IgD-negative memory B cell (primary cell): ENCODE measurements around the gene NDFIP1. TPM values are rescaled to one million over a fixed set of nuclear protein-coding genes. Genes with fewer than 3 reads are reported as not detected.

Experiments
- H3K27ac Mint-ChIP-seq, 3 donors: one replicate each; pipeline ENCODE4 v1.8.0; 2020 to 2022; ENCODE audit warnings: mild to moderate bottlenecking in 3 of 3, mixed read lengths in 3 of 3, moderate library complexity in 1 of 3
- H3K27me3 Mint-ChIP-seq: one replicate; pipeline ENCODE4 v1.8.0; 2021; ENCODE audit warnings: mixed read lengths
- H3K36me3 Mint-ChIP-seq: one replicate; pipeline ENCODE4 v1.8.0; 2020; ENCODE audit warnings: mild to moderate bottlenecking, mixed read lengths
- H3K4me1 Mint-ChIP-seq, 3 donors: one replicate each; pipeline ENCODE4 v1.8.0; 2020 to 2022; ENCODE audit warnings: mixed read lengths in 3 of 3, mild to moderate bottlenecking in 1 of 3
- H3K4me3 Mint-ChIP-seq, 4 donors: one replicate each; pipeline ENCODE4 v1.8.0; 2020 to 2022; ENCODE audit warnings: mild to moderate bottlenecking in 4 of 4, mixed read lengths in 4 of 4, moderate library complexity in 3 of 4
- H3K9me3 Mint-ChIP-seq, 3 donors: one replicate each; pipeline ENCODE4 v1.8.0; 2020 to 2021; ENCODE audit warnings: mixed read lengths in 3 of 3, mild to moderate bottlenecking in 1 of 3
- polyA plus RNA-seq: library from polyadenylated mRNA; unstranded; fragments of 300-500 nt; fragmentation: Illumina TruSeq; gene quantifications from one replicate; pipeline ENCODE4 v1.2.3, GENCODE V29; 2021

NDFIP1 gene
- polyA plus RNA-seq, 1 donor from 2014 or later, result 21.6 TPM

GRCh38 chr5:142102980-142103740 lies 5.4 kb upstream of the NDFIP1 start:
- H3K27ac Mint-ChIP-seq, result no peak overlapping the region
- peaks cover 1 to 3% (median 3%) of the 10 kb centered on the region in 3 donors for H3K4me1 Mint-ChIP-seq
- H3K36me3 Mint-ChIP-seq, result no peaks in the 10 kb centered on the region
- peaks cover 4% of the 10 kb centered on the region for H3K27me3 Mint-ChIP-seq
- H3K4me3 Mint-ChIP-seq, result no peak overlapping the region
- H3K9me3 Mint-ChIP-seq, result peaks cover 0 to 2% (median 0%) of the 10 kb centered on the region in 3 donors

GRCh38 chr5:142104491-142104890 lies 4.1 kb upstream of the NDFIP1 start:
- H3K4me3 Mint-ChIP-seq, result no peak overlapping the region
- peaks cover 5 to 8% (median 6%) of the 10 kb centered on the region in 3 donors for H3K4me1 Mint-ChIP-seq
- no peaks in the 10 kb centered on the region for H3K36me3 Mint-ChIP-seq
- peaks cover 4% of the 10 kb centered on the region for H3K27me3 Mint-ChIP-seq
- peak overlapping the region in 1 of 3 donors; percentile 86 for H3K27ac Mint-ChIP-seq
- H3K9me3 Mint-ChIP-seq, result peaks cover 0 to 2% (median 0%) of the 10 kb centered on the region in 3 donors

- H3K27me3 Mint-ChIP-seq, result peaks cover 1% of the 10 kb centered on the region
- H3K4me1 Mint-ChIP-seq, result peaks cover 18 to 22% (median 19%) of the 10 kb centered on the region in 3 donors
- peaks cover 0 to 2% (median 0%) of the 10 kb centered on the region in 3 donors for H3K9me3 Mint-ChIP-seq
- H3K4me3 Mint-ChIP-seq, result no peak overlapping the region
- H3K36me3 Mint-ChIP-seq, result no peaks in the 10 kb centered on the region
- no peak overlapping the region for H3K27ac Mint-ChIP-seq
Measured at GRCh38 chr5:142106061-142106460, 2.5 kb upstream of the NDFIP1 start.

GRCh38 chr5:142107036-142107735 lies 1.4 kb upstream of the NDFIP1 start:
- peak overlapping the region in 1 of 3 donors; percentile 11 for H3K27ac Mint-ChIP-seq
- H3K27me3 Mint-ChIP-seq, result no peaks in the 10 kb centered on the region
- H3K36me3 Mint-ChIP-seq, result no peaks in the 10 kb centered on the region
- H3K4me1 Mint-ChIP-seq, result peaks cover 18 to 24% (median 19%) of the 10 kb centered on the region in 3 donors
- no peaks in the 10 kb centered on the region for H3K9me3 Mint-ChIP-seq
- peak overlapping the region in 2 of 4 donors; percentile 85 to 89 for H3K4me3 Mint-ChIP-seq

- Mint-ChIP-seq H3K27me3 (no peaks in the 10 kb centered on the region), H3K36me3 (no peaks in the 10 kb centered on the region), H3K4me3 (peak overlapping the region; percentile 89 to 93 (median 91)), H3K27ac (peak overlapping the region; percentile 11 to 90 (median 82)), H3K9me3 (no peaks in the 10 kb centered on the region), H3K4me1 (peaks cover 18 to 27% (median 22%) of the 10 kb centered on the region in 3 donors)
Measured at GRCh38 chr5:142107736-142108431, 695 bp upstream of the NDFIP1 start.

- Mint-ChIP-seq H3K36me3 (no peaks in the 10 kb centered on the region), H3K27ac (peak overlapping the region; percentile 64 to 95 (median 87)), H3K27me3 (no peaks in the 10 kb centered on the region), H3K4me3 (peak overlapping the region; percentile 89 to 98 (median 92)), H3K4me1 (peaks cover 18 to 37% (median 34%) of the 10 kb centered on the region in 3 donors), H3K9me3 (no peaks in the 10 kb centered on the region)
Measured at GRCh38 chr5:142109331-142110045, 909 bp downstream of the NDFIP1 start.

- Mint-ChIP-seq H3K4me1 (peaks cover 18 to 37% (median 34%) of the 10 kb centered on the region in 3 donors), H3K36me3 (no peaks in the 10 kb centered on the region), H3K9me3 (peaks cover 0 to 1% (median 0%) of the 10 kb centered on the region in 3 donors), H3K27ac (peak overlapping the region; percentile 64 to 95 (median 87)), H3K27me3 (no peaks in the 10 kb centered on the region), H3K4me3 (peak overlapping the region; percentile 89 to 98 (median 92))
Measured at GRCh38 chr5:142110046-142110531, 1.5 kb downstream of the NDFIP1 start.

- Mint-ChIP-seq H3K9me3 (peaks cover 0 to 1% (median 0%) of the 10 kb centered on the region in 3 donors), H3K27me3 (no peaks in the 10 kb centered on the region), H3K36me3 (no peaks in the 10 kb centered on the region), H3K4me1 (peaks cover 17 to 42% (median 37%) of the 10 kb centered on the region in 3 donors), H3K4me3 (peak overlapping the region in 2 of 4 donors; percentile 3 to 89), H3K27ac (no peak overlapping the region)
Measured at GRCh38 chr5:142110988-142111687, 2.6 kb downstream of the NDFIP1 start.

GRCh38 chr5:142114687-142115086 lies 6.1 kb downstream of the NDFIP1 start:
- H3K27ac Mint-ChIP-seq, result no peak overlapping the region
- no peaks in the 10 kb centered on the region for H3K27me3 Mint-ChIP-seq
- H3K4me1 Mint-ChIP-seq, result peaks cover 15 to 43% (median 39%) of the 10 kb centered on the region in 3 donors
- H3K9me3 Mint-ChIP-seq, result peaks cover 0 to 1% (median 0%) of the 10 kb centered on the region in 3 donors
- H3K4me3 Mint-ChIP-seq, result no peak overlapping the region
- H3K36me3 Mint-ChIP-seq, result no peaks in the 10 kb centered on the region

- Mint-ChIP-seq H3K4me3 (no peak overlapping the region), H3K36me3 (no peaks in the 10 kb centered on the region), H3K9me3 (peaks cover 0 to 1% (median 0%) of the 10 kb centered on the region in 3 donors), H3K4me1 (peaks cover 3 to 39% (median 36%) of the 10 kb centered on the region in 3 donors), H3K27ac (no peak overlapping the region), H3K27me3 (no peaks in the 10 kb centered on the region)
Measured at GRCh38 chr5:142115937-142116614, 7.5 kb downstream of the NDFIP1 start.

- Mint-ChIP-seq H3K4me3 (no peak overlapping the region), H3K9me3 (peaks cover 0 to 1% (median 0%) of the 10 kb centered on the region in 3 donors), H3K36me3 (peaks cover 10% of the 10 kb centered on the region), H3K27ac (no peak overlapping the region), H3K4me1 (peaks cover 5 to 45% (median 34%) of the 10 kb centered on the region in 3 donors), H3K27me3 (no peaks in the 10 kb centered on the region)
Measured at GRCh38 chr5:142117579-142118151, 9.1 kb downstream of the NDFIP1 start.

- Mint-ChIP-seq H3K4me3 (no peak overlapping the region), H3K36me3 (peaks cover 10% of the 10 kb centered on the region), H3K4me1 (peaks cover 7 to 40% (median 29%) of the 10 kb centered on the region in 3 donors), H3K27me3 (no peaks in the 10 kb centered on the region), H3K27ac (no peak overlapping the region), H3K9me3 (peaks cover 0 to 1% (median 0%) of the 10 kb centered on the region in 3 donors)
Measured at GRCh38 chr5:142118155-142118686, 9.6 kb downstream of the NDFIP1 start.
